GM12891 (cell line): Measurements from ENCODE around the gene FBXL4.

Experiments
- PAX5 ChIP-seq: IDR thresholded peaks from 2 replicates; pipeline ENCODE4 v1.6.1; 2011; ENCODE audit warnings: low read length, moderate library complexity, mild to moderate bottlenecking; ENCODE audit not compliant: insufficient read depth, severe bottlenecking
- POLR2A ChIP-seq: IDR thresholded peaks from 2 replicates; pipeline ENCODE4 v1.6.1; 2011; ENCODE audit warnings: low read depth, low read length, control low read depth
- POLR2AphosphoS5 ChIP-seq: IDR thresholded peaks from 2 replicates; pipeline ENCODE4 v1.6.1; 2011; ENCODE audit warnings: low read depth, low read length, control low read depth
- TAF1 ChIP-seq: IDR thresholded peaks from 2 replicates; pipeline ENCODE4 v1.6.1; 2011; ENCODE audit warnings: low read depth, low read length, control low read depth

DNA sequence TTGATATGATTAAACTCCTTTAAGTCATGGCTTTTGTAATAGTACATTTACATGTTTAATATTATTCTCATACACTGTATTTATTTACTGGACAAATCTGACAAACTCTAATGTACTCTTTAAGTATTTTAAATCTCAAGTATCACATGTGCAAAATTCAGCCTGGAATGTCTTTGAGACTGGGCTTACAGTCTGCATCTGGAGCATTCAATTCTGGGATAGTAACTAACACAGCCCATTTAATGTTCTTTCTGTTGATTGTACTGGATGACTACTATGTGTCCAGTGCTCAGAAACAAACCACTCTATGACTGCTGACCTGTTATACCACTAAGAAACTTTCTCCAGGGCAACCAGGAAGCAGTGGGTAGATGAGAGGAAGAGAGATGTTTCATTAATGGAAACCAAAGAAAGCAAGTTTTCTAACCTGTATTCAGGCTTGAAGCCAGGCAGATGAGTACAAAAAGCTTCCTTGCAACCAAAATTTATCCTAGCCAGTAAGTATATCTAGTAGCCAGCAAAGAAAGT, 26.8 kb downstream of the FBXL4 start:
- TF ChIP-seq POLR2AphosphoS5 = no peak
- TF ChIP-seq TAF1 = no peak
- no peak for TF ChIP-seq POLR2A
- no peak for TF ChIP-seq PAX5
